GM19372 (cell line): ENCODE results near the gene ZPR1.
"Not testable (repeated sequence)": the region's sequence is repeated elsewhere in the genome, so short reads cannot be mapped to it uniquely, and the experiment has no call there.

Source experiments
- ATAC-seq: cut with Tn5 transposase; IDR thresholded peaks from one replicate; pipeline ENCODE4 v1.9.1; 2021; ENCODE audit warnings: mild to moderate bottlenecking, low read depth, moderate library complexity; ENCODE audit not compliant: unreplicated experiment

Gene ZPR1, protein sequence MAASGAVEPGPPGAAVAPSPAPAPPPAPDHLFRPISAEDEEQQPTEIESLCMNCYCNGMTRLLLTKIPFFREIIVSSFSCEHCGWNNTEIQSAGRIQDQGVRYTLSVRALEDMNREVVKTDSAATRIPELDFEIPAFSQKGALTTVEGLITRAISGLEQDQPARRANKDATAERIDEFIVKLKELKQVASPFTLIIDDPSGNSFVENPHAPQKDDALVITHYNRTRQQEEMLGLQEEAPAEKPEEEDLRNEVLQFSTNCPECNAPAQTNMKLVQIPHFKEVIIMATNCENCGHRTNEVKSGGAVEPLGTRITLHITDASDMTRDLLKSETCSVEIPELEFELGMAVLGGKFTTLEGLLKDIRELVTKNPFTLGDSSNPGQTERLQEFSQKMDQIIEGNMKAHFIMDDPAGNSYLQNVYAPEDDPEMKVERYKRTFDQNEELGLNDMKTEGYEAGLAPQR

DNA sequence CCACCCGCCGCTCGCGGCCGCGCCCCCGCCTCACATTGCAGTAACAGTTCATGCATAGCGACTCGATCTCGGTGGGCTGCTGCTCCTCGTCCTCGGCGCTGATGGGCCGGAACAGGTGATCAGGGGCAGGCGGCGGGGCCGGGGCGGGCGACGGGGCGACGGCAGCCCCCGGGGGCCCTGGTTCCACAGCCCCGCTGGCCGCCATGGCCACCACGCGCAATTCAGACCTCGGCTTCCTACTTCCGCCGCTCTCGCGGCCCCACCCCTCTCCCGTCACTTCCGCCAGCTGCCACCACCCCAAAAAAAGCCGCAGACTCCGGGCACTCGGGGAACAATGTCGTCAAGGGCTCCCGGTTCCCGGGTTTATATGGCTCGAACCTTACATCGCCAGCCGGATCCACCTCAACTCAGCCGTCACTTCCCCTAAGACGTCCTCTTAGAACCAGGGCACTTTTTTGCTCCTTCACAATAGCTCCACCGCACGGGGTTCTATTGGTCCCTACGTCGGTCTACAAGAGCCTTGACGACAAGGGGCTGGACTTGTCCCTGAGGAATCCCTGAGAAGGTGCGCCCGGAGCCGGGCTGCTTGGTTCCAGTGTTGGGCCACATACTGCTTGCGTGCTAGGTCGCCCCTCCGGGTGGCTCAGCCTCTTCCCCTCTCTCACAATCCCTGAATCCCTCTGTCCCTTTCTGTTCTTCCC is at the start of gene ZPR1:
Gene ZPR1 (minus strand): TSS at position 238 of the 701 bp plus-strand sequence. CDS start 33 bp downstream, at position 205.
- peak; percentile 87 for ATAC-seq

DNA sequence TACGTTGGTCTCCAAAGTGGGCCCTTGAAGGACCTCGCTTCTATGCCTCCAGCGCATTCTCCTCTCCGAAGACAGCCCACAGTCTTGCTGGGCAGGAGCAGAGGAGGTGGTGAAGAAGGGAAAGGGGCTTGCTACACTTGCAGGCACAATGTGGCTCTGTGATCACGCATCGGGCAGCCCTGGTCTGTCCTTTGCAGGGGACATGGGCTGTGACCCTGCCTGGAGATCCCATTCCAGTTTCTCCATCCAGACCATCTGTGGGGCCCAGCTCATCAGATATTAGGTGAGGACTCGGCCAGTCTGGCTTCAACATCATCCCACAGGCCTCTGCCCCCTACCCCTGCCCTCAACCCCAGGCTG is 48.8 kb upstream of the ZPR1 start:
- ATAC-seq: no peak

DNA sequence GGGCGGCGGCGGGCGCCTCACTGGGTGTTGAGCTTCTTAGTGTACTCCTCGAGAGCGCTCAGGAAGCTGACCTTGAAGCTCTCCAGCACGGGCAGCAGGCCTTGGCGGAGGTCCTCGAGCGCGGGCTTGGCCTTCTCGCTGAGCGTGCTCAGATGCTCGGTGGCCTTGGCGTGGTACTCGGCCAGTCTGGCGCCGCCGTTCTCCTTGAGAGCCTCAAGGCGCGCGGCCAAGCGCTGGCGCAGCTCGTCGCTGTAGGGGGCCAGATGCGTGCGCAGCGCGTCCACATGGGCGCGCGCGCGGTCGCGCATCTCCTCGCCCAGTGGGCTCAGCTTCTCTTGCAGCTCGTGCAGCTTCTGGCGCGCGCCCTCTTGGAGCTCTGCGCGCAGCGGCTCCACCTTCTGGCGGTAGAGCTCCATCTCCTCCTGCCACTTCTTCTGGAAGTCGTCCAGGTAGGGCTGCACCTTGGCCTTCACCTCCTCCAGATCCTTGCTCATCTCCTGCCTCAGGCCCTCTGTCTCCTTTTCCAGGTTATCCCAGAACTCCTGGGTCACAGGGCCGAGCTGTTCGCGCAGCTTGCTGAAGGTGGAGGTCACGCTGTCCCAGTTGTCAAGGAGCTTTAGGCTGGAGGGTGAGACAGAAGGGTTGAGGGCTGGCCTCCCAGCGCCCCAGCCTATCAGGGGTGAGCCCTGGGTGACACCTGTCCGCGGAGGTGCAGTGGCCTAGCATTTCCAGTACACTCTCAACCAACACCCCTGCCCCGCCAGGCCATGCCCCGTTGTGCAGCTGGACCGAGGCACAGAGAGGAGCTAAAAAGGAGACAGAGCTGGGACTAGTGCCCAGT is 48.2 kb upstream of the ZPR1 start:
- ATAC-seq: peak; percentile 86

DNA sequence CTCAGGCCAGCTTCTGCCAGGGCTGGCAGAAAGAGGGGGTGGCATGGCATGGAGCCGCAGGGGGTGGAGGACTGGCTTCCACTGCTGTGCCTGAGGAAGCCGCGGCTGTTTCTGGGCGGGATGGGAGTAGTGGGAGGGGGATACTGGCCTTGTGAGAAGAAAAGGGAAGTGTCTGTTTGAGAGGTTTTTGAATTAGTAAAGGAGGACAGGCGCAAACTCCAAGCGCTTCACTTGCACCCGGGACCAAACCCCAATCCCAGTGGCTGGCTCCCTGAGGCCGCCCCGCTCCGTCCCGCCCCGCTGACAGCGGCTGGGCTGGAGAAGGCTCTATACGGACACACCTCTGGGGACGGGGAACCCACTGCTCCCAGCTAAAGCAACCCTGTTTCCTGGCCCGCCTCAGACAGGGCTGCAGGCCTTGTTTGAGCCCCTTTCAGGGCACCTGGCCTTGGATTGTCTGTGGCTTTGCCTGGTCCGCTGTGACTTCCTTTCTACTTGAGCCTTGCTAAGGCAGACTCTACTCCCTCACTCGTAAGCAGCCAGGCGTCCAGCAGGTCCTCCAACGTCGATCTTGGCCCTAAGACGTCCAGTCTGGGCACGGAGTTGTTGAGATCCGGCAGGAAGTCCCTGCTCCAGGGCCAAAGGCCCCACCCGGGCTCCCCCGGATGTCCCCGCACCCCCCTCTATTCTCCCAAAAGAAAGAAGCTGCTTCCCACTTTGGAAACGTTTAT is 47.4 kb upstream of the ZPR1 start:
- ATAC-seq: peak; percentile 13

DNA sequence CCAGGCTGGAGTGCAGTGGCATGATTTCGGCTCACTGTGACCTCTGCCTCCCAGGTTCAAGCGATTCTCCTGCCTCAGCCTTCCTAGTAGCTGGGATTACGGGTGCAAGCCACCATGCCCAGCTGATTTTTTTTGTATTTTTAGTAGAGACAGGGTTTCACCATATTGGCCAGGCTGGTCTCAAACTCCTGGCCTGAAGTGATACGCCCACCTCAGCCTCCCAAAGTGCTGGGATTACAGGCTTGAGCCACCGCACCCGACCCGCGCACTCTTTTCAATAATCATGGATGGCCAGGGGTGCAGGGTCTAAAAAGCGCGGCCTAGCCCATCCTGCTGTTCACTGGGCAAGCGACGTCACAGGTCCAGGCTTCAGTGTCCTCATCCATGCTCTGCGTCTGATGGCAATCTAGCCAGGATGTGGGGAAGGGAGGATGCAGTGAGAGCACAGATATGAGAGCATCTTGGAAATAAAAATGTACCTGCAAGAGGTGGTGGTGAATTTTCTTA is 46.8 kb upstream of the ZPR1 start:
- not testable (repeated sequence) for ATAC-seq

DNA sequence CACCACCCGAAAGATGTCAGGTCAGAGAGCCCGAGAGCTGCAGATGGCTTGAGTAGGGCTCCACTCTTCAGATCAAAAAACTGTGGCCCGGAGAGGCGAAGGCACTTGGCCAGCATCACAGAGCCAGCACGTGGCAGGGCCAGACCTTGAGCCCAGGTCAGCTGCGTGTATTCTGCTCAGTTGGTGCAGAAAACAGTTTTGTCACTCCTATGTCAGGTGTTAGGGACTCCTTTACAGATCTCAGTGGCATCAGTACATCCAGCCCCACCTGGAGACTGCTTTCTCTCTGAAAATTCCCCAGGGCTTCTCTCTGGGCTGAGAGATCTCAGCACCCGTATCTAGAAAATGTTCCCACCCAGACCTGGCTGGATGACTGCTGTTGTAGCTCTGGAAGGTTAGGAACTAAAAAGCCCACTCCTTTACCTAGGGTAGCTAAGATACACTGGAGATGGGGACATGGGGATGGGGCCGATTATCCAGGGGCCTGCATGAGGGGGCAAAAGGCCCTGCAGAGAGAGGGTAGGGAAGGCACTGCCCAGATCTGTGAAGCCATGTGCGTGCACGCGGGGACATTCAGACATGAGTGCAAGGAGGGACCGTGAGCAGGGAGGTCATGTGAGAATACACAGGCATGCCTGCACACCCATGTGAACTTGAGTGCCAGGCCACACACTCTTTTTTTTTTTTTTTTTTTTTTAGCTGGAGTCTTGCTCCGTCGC is 46.2 kb upstream of the ZPR1 start:
- ATAC-seq: no peak

DNA sequence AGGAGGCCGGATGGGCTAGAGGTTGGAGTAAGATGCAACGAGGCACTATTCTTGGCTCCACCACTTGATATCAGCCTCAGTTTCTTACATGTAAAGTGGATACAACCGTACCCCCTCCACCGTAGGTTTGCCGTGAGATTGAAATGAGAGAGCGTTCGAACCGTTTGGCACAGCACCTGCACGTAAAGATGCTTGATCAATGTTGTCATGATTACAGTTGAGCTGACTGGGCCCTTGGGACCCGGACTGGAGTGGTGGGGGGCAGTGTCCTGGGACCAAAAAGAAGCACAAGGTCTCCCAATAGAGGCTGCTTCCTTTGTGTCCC is 45.6 kb upstream of the ZPR1 start:
- ATAC-seq: no peak

DNA sequence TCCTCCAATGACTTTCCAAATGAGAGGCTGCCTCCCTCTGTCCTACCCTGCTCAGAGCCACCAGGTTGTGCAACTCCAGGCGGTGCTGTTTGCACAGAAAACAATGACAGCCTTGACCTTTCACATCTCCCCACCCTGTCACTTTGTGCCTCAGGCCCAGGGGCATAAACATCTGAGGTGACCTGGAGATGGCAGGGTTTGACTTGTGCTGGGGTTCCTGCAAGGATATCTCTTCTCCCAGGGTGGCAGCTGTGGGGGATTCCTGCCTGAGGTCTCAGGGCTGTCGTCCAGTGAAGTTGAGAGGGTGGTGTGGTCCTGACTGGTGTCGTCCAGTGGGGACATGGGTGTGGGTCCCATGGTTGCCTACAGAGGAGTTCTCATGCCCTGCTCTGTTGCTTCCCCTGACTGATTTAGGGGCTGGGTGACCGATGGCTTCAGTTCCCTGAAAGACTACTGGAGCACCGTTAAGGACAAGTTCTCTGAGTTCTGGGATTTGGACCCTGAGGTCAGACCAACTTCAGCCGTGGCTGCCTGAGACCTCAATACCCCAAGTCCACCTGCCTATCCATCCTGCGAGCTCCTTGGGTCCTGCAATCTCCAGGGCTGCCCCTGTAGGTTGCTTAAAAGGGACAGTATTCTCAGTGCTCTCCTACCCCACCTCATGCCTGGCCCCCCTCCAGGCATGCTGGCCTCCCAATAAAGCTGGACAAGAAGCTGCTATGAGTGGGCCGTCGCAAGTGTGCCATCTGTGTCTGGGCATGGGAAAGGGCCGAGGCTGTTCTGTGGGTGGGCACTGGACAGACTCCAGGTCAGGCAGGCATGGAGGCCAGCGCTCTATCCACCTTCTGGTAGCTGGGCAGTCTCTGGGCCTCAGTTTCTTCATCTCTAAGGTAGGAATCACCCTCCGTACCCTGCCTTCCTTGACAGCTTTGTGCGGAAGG is 44.8 kb upstream of the ZPR1 start:
- ATAC-seq: no peak

DNA sequence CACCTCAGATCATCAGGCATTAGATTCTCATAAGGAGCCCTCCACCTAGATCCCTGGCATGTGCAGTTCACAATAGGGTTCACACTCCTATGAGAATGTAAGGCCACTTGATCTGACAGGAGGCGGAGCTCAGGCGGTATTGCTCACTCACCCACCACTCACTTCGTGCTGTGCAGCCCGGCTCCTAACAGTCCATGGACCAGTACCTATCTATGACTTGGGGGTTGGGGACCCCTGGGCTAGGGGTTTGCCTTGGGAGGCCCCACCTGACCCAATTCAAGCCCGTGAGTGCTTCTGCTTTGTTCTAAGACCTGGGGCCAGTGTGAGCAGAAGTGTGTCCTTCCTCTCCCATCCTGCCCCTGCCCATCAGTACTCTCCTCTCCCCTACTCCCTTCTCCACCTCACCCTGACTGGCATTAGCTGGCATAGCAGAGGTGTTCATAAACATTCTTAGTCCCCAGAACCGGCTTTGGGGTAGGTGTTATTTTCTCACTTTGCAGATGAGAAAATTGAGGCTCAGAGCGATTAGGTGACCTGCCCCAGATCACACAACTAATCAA is 44.0 kb upstream of the ZPR1 start:
- no peak for ATAC-seq

DNA sequence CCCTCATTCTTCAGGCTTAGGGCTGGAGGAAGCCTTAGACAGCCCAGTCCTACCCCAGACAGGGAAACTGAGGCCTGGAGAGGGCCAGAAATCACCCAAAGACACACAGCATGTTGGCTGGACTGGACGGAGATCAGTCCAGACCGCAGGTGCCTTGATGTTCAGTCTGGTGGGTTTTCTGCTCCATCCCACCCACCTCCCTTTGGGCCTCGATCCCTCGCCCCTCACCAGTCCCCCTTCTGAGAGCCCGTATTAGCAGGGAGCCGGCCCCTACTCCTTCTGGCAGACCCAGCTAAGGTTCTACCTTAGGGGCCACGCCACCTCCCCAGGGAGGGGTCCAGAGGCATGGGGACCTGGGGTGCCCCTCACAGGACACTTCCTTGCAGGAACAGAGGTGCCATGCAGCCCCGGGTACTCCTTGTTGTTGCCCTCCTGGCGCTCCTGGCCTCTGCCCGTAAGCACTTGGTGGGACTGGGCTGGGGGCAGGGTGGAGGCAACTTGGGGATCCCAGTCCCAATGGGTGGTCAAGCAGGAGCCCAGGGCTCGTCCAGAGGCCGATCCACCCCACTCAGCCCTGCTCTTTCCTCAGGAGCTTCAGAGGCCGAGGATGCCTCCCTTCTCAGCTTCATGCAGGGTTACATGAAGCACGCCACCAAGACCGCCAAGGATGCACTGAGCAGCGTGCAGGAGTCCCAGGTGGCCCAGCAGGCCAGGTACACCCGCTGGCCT is 42.5 kb upstream of the ZPR1 start:
- ATAC-seq: no peak

DNA sequence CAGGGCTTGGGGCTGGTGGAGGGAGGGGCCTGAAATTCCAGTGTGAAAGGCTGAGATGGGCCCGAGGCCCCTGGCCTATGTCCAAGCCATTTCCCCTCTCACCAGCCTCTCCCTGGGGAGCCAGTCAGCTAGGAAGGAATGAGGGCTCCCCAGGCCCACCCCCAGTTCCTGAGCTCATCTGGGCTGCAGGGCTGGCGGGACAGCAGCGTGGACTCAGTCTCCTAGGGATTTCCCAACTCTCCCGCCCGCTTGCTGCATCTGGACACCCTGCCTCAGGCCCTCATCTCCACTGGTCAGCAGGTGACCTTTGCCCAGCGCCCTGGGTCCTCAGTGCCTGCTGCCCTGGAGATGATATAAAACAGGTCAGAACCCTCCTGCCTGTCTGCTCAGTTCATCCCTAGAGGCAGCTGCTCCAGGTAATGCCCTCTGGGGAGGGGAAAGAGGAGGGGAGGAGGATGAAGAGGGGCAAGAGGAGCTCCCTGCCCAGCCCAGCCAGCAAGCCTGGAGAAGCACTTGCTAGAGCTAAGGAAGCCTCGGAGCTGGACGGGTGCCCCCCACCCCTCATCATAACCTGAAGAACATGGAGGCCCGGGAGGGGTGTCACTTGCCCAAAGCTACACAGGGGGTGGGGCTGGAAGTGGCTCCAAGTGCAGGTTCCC is 41.8 kb upstream of the ZPR1 start, which contains the start of gene APOC3:
Gene APOC3 (plus strand): TSS at position 383 of the 659 bp plus-strand sequence. CDS start 676 bp downstream, outside the sequence.
- no peak for ATAC-seq

DNA sequence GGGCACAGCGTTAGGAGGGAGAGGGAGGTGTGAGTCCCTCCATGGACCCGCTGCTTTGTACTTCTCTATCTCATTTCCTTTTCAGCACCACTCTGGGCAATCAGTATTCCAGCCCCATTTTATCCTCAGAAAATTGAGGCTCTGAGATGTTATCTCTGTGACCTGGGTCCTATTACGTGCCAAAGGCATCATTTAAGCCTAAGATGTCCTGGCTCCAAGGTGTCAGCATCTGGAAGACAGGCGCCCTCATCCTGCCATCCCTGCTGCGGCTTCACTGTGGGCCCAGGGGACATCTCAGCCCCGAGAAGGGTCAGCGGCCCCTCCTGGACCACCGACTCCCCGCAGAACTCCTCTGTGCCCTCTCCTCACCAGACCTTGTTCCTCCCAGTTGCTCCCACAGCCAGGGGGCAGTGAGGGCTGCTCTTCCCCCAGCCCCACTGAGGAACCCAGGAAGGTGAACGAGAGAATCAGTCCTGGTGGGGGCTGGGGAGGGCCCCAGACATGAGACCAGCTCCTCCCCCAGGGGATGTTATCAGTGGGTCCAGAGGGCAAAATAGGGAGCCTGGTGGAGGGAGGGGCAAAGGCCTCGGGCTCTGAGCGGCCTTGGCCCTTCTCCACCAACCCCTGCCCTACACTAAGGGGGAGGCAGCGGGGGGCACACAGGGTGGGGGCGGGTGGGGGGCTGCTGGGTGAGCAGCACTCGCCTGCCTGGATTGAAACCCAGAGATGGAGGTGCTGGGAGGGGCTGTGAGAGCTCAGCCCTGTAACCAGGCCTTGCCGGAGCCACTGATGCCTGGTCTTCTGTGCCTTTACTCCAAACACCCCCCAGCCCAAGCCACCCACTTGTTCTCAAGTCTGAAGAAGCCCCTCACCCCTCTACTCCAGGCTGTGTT is 41.1 kb upstream of the ZPR1 start:
- ATAC-seq: no peak

DNA sequence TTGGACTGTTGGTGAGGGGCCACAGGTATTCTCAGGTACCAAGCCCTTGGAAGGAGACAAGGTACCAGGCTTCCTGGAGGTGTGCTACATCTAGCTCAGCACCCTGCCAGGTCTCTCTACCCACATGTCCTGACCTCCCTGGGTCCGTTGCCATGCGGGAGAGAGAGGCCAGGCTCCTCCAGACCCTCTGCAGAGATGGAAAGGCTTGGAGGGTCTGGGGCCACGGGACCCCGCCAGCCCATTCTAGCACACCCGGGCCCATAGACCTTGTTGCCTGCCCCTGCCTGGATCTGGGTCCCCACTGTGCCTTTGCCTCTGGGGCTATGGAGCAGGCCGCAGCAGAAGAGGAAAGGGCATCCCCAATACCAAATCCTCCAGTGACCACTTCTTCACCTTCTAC is 39.6 kb upstream of the ZPR1 start:
- ATAC-seq: no peak

DNA sequence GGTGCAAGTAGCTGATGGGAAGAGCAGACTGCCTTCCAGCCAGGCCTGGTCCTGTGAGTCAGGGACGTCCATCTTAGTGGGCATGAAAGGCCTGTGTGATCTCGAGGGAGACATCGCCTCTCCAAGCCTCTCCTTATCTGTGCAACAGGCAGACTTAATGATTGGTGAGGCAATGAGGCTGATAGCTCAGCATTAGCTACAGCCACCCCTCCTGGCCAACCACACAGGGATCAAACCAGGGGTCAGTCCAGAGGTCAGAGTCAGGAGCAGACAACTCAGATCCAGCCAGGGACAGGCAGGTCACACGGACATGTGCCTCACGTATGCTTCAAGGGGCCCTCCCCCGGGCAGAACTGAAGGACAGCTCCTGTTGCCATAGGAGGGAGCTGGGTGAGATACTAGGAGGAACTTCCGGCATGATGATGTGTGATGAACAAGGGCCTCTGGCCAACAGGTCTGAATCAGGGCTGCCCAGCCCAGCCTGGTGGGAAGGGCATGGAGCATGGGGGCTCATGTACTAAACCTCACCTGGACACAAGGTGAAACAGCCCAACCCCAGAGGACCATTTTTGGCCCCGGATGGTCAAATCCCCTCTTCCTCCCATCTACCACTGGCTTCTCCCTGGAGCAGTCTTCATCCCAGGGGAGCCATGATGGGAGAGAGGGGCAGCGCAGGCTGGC is 39.1 kb upstream of the ZPR1 start:
- ATAC-seq: no peak
